Germinal center (tissue), 1 donor: ENCODE data around the gene FXYD2.

Source experiments
- DNase-seq: peaks from one replicate; pipeline ENCODE4 v3.0.0; 2012; ENCODE audit warnings: mixed read lengths, low spot score

Gene FXYD2

DNA sequence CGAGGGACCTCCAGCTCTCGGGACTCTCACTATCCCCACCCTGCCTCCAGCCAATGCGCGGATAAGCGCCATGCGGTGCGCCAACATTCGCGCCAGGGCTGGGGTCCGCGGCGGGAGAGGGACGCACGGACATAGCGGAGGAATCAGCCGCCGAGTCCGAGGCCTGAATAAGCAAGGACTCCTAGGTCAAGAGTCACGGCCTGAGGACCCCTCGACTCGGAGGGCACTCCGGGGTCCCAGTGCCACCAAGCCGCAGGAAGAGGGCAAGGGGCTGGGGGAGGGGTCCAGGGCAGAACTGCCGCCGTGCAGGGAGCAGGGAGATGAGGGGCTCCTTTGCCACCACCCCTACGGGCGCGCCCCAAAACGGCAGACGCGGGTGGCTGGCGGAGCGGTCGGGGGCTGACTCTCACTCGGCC, 28.1 kb downstream of the FXYD2 start:
- DNase-seq, result no peak

DNA sequence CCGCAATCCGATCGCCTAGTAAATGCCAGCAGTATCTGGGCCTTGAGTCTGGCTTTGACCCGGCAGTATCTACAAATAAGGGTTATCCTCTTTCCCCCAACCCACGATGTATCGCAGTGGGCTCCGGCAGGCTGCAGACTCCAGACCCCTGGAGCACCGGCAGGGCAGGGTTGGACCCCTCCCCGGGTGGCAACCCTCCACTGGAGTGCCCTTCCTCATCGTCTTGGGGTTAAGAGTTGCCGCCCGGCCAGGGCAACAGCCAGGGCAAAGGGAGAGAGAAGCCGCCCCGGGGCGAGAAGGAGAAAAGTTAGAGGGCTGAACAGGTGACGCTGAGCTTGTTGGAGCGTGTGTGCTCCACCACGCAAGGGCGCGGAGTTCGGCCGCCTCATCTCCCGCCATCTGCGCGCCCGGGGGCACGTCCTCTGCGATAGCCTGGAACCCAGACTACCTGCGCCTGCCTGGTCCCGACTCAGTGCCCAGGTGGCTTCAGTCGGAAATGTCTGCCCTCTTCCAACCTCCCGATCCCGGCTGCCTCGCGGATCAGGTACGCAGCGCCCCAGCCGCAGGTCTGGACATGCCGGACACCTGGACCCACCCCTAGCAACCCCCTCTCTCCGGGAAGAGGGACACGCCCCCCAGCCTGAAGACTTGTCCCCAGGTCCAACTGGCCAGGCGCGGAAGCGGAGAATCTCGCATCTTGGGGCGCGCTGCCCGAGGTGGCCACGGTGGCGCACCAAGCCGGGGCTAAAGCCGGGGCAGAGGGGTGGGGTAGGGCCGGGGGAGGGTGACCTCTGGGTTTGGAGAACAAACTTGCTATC, 28.7 kb downstream of the FXYD2 start:
- no peak for DNase-seq

- no peak for DNase-seq
These were observed 29.5 kb downstream of the FXYD2 start for GRCh38 chr11:117794772-117795629.

- no peak for DNase-seq
These were observed 30.4 kb downstream of the FXYD2 start for GRCh38 chr11:117794135-117794534.

- DNase-seq, result no peak
These were observed 31.0 kb downstream of the FXYD2 start for GRCh38 chr11:117793583-117793982.

GRCh38 chr11:117792992-117793391, 31.6 kb downstream of the FXYD2 start:
- no peak for DNase-seq

DNA sequence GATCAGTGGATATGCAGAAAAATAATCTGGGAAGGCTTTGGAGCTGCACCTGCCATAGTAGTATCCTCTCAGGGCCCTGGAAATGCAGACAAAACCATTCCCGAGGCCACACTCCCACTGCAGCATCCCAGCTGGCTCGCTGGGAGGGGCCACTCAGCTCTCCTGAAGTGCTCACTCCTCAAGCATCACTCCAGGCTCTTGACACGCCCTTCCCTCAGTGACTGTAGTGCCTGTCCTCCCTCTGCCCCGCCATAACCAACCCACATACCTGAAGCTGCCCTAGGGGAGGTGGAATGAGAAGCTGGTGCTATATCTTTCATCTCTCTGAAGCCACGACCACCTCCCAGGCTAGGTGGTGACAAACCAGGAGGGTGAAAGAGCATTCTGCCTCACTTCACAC, 32.3 kb downstream of the FXYD2 start:
- no peak for DNase-seq

GRCh38 chr11:117790279-117790678, 34.3 kb downstream of the FXYD2 start:
- no peak for DNase-seq

- no peak for DNase-seq
These were observed 35.3 kb downstream of the FXYD2 start for GRCh38 chr11:117789241-117789640.

DNA sequence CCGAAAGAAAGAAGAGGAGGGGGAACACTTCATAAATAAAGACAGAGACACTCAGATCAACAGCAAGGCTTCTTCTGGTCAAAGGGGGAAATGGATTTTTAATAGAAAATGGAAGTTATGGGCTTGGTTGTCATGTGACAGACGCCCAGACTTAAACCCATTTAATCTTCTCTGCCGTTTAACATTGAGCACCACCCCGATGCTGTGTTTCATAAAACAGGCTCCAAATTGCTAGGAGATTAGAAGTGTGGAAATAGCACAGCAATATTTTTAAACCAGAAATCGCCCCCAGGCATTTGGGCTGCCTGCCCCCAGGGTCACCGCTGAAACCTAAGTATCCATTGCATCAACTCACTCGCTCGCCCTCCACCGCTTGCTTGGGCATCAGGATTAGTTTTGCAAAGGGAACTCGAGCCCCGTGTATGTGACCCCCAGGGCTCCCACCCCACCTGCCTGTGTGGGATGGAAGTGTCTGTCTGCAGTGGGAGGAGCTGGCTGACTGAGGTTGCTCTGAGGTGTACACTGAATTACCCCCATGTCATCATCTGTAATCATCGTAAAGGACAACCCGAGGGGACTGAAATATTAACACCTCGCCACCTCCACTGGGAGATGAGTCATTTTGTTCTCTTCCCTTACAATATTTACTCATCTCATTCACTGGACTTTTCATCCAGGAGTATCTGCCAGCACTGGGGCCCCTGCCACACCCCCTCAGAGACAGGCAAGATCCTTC, 38.2 kb downstream of the FXYD2 start:
- DNase-seq, result no peak

- DNase-seq, result no peak
These were observed 42.4 kb downstream of the FXYD2 start for GRCh38 chr11:117782101-117782500.

DNA sequence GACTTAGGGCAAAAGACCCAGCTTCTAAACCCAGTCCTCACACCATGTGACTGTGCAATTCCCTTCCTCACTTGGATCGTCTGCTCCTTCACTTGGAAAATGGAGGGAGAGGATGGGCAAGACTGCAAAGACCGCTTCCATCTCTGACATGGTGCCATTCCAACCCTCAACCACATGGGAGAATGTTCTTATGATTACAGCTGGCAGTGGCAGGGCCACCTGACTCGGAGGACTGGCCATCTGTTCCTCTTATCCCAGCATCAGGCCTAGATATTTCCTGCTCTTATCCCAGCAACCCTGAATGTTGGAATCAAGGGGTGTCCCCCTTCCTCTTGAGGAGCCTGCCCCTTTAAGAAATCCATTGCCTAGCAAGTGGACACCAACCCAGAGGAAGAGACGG, 42.9 kb downstream of the FXYD2 start:
- DNase-seq, result no peak

DNA sequence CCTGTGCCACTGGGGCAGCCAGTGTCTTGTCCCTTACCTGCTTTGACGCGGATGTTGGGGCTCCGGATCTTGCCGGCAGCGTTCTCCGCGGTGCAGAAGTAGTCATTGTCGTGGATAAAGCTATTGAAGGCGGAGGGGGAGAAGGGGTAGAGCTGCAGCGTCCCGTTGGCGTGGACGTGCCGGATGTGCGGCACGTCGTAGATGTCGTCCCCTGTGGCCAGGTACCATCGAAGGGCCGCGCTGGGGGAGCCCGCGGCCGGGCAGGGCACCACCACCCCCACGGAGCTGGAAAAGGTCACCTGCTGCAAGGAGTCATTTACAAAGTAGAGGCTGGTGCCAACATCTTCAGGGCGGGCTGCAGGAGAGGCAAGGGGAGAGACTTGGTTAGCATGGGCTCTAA, 44.1 kb downstream of the FXYD2 start:
- no peak for DNase-seq

GRCh38 chr11:117774553-117774952, 50.0 kb downstream of the FXYD2 start:
- DNase-seq, result no peak

DNA sequence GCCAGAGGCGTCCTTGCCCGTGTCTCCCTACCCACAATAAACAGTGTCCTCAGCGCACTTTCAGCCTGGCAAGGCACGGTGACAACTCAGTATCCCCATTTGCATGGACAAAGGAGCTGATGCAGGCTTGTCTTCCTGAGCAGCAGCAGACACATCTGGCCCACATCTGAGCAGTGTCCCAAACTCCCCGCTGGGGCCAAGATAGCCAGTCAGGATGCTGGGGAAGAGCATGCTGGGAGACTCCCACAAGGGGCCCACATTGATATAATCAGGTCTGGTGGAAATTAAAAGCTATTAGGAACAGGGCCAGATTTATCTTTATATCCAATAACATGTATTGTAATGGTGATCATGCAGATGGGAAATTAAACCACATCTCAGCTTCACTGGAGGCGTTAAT, 52.2 kb downstream of the FXYD2 start:
- DNase-seq, result no peak

DNA sequence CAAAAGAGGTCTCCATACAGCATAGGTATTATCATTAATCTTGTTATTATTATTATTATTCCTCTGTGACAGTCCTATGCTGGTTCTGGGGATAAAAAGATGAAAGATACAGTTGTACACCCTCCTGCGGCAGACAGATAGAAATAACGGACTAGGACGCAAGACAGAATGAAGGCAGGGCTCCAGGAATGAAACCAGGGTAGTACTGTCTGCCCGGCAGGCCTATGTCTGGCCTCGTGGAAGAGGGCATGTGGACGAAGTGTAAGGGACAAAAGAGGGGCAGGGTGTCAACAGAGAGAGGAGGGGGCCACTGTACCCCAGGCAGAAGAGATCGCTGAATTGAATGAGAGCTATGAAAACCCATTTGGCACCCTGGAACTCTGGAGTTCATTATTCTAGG, 52.7 kb downstream of the FXYD2 start:
- DNase-seq, result no peak

- DNase-seq, result no peak
These were observed 53.3 kb downstream of the FXYD2 start for GRCh38 chr11:117771197-117771596.

DNA sequence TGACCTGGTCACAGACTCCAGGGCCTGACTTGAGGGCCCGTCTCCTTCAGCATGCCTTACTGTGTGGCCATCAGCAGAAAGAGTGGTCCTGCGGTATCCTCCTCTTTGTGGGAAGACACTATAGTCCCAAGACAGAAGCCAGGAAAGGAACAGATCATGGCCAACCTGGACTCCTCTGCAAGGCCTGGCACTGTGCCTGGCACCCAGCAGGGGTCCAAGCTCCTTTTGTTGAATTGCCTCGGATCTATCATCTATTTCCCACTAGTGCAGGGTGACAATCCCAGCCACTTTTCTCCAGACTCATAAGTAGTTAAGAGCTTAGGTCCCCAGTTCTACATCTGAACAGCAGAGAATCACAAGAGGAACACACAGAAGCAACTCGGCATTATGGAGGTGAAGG, 54.5 kb downstream of the FXYD2 start:
- DNase-seq, result no peak
